Measurements from ENCODE around the gene PKDREJ.

Gene PKDREJ

GRCh38 chr22:46238541-46238940, 24.6 kb downstream of the PKDREJ start:
- DNase-seq: no peak

- no peak for DNase-seq
Observed at GRCh38 chr22:46237453-46238124, 25.6 kb downstream of the PKDREJ start.

DNA sequence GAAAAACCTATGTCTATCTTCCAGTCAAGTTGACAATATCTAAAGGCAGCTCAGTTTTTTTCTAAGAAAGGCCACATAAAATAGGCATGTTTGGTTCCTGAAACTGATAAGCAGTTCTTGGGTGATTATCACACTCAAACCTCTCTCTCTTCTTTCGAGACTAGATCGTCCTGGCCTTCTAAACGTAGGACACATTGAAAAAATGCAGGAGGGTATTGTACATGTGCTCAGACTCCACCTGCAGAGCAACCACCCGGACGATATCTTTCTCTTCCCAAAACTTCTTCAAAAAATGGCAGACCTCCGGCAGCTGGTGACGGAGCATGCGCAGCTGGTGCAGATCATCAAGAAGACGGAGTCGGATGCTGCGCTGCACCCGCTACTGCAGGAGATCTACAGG, 28.2 kb downstream of the PKDREJ start:
- DNase-seq: no peak

- DNase-seq: no peak
Observed at GRCh38 chr22:46233231-46233630, 29.9 kb downstream of the PKDREJ start.

- no peak for DNase-seq
Observed at GRCh38 chr22:46230262-46230901, 32.8 kb downstream of the PKDREJ start.

DNA sequence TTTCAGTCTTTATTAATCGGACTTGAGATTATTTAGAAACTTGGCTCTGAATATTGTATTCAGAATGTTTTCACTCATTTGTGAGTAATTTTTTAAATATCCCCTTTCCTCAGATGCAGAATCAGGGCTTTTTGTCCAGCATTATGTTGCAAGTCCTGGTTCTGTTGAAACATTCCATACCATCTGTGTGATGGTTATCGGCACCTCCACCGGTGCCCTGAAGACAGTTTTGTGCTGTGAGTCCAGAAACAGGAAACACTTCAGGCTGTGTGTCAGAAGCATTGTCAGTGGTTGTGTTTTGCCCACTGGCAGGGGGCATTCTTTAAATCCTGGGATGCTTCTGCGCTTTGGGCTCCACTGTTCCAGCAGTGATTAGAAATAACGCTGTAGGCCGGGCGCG, 33.4 kb downstream of the PKDREJ start:
- no peak for DNase-seq

DNA sequence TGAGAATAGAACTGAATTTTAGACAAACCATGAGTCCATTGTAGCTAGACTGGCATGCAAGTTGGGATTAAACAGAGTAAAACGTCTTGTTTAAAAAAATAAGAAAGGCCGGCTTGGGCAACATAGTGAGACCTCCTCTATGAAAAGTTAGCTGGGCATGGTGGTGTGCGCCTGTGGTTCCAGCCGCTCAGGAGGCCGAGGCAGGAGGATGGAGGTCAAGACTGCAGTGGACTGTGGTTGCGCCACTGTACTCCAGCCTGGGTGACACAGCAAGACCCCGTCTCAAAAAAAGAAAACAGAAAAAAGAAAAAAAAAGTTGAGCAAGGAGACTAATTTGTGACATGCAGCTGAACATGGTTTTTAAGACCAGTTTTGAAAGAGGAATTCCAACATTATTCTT, 36.6 kb downstream of the PKDREJ start:
- DNase-seq: no peak

DNA sequence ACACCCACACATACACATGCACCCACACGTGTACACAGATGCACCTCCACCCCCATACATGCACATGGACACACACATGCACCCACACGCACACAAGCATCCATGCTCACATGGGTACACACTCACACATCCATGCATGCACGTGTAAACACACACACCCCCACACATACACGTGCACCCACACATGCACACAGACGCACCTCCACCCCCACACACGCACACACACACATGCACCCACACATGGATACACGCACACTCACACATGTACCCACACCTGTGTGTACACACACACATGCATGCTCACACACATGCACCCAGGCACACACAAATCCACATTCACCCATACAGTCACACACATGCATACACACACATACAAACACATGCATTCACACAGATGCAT, 37.5 kb downstream of the PKDREJ start:
- no peak for DNase-seq

DNA sequence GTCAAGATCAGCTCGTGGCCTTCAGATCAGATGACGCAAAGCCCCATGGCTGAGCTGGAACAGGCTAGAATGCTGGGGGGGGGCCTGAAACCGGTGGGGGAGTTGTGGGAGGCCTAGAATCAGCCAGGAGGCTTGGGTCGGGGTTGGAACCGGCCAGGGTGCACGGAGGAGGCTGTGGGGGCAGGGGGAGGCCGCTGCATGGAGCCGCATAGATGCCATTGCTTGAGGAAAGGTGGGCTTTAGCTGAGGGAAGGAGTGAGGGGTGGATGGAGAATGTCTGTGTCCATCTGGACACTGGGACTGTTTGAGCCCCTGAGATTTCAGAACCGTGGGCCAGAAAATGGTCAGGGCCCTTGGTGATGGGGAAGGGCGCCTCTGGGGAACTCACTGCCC, 38.2 kb downstream of the PKDREJ start:
- no peak for DNase-seq

GRCh38 chr22:46224044-46224897, 38.9 kb downstream of the PKDREJ start:
- DNase-seq: no peak

DNA sequence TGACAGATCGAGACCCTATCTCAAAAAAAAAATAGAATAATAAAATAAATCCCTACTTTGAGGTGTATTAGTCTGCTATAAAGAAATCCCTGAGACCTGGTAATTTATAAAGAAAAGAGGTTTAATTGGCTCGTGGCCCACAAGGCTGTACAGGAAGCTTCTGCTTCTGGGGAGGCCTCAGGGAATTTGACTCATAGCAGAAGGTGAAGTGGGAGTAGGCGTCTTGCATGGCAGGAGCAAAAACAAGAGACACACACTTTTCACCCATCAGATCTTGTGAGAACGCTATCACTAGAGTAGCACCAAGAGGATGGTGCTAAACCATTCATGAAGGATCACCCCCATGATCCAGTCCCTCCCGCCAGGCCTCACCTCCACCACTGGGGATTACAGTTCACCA, 42.2 kb downstream of the PKDREJ start:
- DNase-seq: no peak

DNA sequence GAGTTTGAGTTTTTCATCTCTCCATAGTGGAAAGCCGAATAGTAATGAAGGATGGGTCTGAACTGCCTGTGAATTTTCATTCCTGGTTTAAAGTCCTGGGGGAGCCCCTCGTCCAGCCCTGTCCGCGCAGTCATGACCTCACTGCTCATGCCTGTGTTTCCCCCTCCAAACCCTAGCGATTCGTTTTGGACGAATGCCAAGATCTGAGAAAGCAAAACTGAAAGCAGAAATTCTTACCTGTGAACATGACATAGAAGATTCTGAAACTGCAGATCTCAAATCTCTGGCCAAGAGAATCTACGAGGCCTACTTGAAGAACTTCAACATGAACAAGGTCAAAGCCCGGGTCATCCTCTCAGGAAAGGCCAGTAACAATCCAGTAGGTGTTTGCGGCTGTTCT, 43.5 kb downstream of the PKDREJ start:
- DNase-seq: peak; percentile 74

- no peak for DNase-seq
Observed at GRCh38 chr22:46214616-46215015, 48.5 kb downstream of the PKDREJ start.

- no peak for DNase-seq
Observed at GRCh38 chr22:46214149-46214548, 49.0 kb downstream of the PKDREJ start.

DNA sequence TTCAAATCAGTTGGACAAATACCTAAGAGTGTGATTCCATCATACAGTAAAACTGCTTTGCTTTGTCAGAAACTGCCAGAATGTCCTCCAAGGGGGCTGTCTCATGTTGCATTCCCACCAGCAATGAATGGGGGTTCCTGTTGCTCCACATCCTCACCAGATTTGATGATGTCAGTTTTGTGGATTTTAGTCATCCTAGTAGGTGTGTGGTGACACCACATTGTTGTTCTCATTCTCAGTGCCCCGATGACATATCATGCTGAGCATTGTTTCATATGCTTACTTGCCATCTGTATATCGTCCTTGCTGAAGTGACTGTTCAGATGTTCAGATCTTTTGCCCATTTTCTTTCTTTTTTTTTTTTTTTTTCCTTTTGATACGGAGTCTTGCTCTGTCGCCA, 50.1 kb downstream of the PKDREJ start:
- DNase-seq: no peak

GRCh38 chr22:46212195-46212594, 50.9 kb downstream of the PKDREJ start:
- no peak for DNase-seq

DNA sequence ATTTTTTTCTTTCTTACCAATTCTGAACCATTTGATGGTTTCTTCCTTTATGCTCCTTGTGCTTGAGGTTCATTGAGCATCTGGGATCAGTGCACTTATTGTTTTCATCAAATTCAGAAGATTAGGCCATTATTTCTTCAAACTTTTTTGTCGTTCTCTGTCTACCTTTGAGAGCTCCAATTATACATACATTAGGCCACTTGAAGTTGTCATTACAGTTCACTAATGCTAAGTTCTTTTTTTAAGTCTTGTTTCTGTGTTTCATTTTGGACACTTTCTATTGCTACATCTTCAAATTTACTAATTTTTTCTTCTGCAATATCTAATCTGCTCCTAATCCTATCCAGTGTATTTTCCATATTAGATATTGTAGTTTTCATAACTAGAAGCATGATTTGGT, 53.9 kb downstream of the PKDREJ start:
- no peak for DNase-seq
